Measurements from ENCODE around the gene RBP5.

GRCh38 chr12:7106082-7106481, 22.6 kb downstream of the RBP5 start:
- TF ChIP-seq POLR2AphosphoS5 (IDR thresholded peaks at IDR 0.05; ENCODE audit: low read depth, low read length) (no peak), POLR2A (IDR thresholded peaks at IDR 0.05; ENCODE audit: low read depth, low read length) (no peak), TAF1 (IDR thresholded peaks at IDR 0.05; ENCODE audit: low read depth, low read length) (no peak), POU2F2 (IDR thresholded peaks at IDR 0.05; ENCODE audit: low read depth, low read length) (no peak), PAX5 (IDR thresholded peaks at IDR 0.05; ENCODE audit: insufficient read depth, low read length, severe bottlenecking) (no peak), SPI1 (IDR thresholded peaks at IDR 0.05; ENCODE audit: low read depth, low read length) (no peak)
